Upper lobe of left lung (tissue), 6 donors: ENCODE results near the gene PLOD1. TPM values are rescaled to one million over a fixed set of nuclear protein-coding genes. Genes with fewer than 3 reads are reported as not detected.
"Not testable (repeated sequence)": the region's sequence is repeated elsewhere in the genome, so short reads cannot be mapped to it uniquely, and the experiment has no call there.

Experiments used
- ATAC-seq, 2 donors: fragments of 200-7000 bp; cut with Tn5 transposase; one replicate each; pipeline ENCODE4 v1.9.1; 2022; ENCODE audit warnings: mild to moderate bottlenecking in 2 of 2, moderate library complexity in 2 of 2; ENCODE audit not compliant: low FRiP score in 2 of 2
- DNase-seq, 2 donors: peaks; one replicate each; pipeline ENCODE4 v3.0.0-alpha.2; 2019 to 2020
- H3K27ac ChIP-seq, 4 donors: fragments of 200-600 bp; sonication (generic); one replicate each; pipeline ENCODE4 v1.5.1; 2016 to 2019
- H3K27me3 ChIP-seq, 4 donors: fragments of 200-600 bp; sonication (generic); one replicate each; pipeline ENCODE4 v1.5.1; 2017 to 2019
- H3K36me3 ChIP-seq, 4 donors: fragments of 200-600 bp; sonication (generic); one replicate each; pipeline ENCODE4 v1.5.1; 2016 to 2019
- H3K4me1 ChIP-seq, 4 donors: fragments of 200-600 bp; sonication (generic); one replicate each; pipeline ENCODE4 v1.5.1; 2018 to 2019
- H3K4me3 ChIP-seq, 4 donors: fragments of 200-600 bp; sonication (generic); one replicate each; pipeline ENCODE4 v1.5.1; 2017 to 2019; ENCODE audit warnings: mild to moderate bottlenecking in 2 of 4, moderate library complexity in 1 of 4
- H3K9me3 ChIP-seq, 4 donors: fragments of 200-600 bp; sonication (generic); one replicate each; pipeline ENCODE4 v1.5.1; 2018 to 2019
- CTCF ChIP-seq, 6 experiments: fragments of 450-650 bp in 4 of 6; fragments of 200-600 bp in 2 of 6; sonication (generic) in 2 of 6; IDR thresholded peaks; one replicate each; pipeline ENCODE4 v1.5.1; 2016 to 2019; ENCODE audit warnings: antibody characterized with exemption in 6 of 6
- EP300 ChIP-seq, 4 donors: sonication (generic); formaldehyde crosslinking; IDR thresholded peaks; one replicate each; pipeline ENCODE4 v1.5.1; 2017; ENCODE audit warnings: antibody characterized with exemption in 4 of 4, control low read depth in 2 of 4
- POLR2A ChIP-seq, 4 donors: fragments of 450-650 bp; IDR thresholded peaks; one replicate each; pipeline ENCODE4 v1.5.1; 2016 to 2017; ENCODE audit warnings: antibody characterized with exemption in 4 of 4, mild to moderate bottlenecking in 2 of 4
- POLR2AphosphoS5 ChIP-seq, 2 donors: sonication (generic); formaldehyde crosslinking; IDR thresholded peaks; one replicate each; pipeline ENCODE4 v1.5.1; 2017; ENCODE audit warnings: antibody characterized with exemption in 2 of 2
- WGBS, 2 donors: methylation state at CpG; one replicate each; pipeline ENCODE4 v1.1.5; 2017 to 2018; 5-methylcytosine and 5-hydroxymethylcytosine counted together
- total RNA-seq, 6 donors: library from RNA; depleted of rRNA in 4 of 6; stranded (reverse); fragments of >200 nt in 4 of 6; gene quantifications; one replicate each; pipeline versions ENCODE4 v1.1.0 to v1.2.1, GENCODE V29; 2016 to 2021
- donor health status: DM: no; HTN: no; CAD: no; lungs with moderate emphysema.
- donor health status: DM: no; HTN: yes; CAD: no; lungs with severe emphysema.

Gene PLOD1
- total RNA-seq, 6 donors from 2014 or later: 31.4 to 99.0 (median 52.8) TPM

DNA sequence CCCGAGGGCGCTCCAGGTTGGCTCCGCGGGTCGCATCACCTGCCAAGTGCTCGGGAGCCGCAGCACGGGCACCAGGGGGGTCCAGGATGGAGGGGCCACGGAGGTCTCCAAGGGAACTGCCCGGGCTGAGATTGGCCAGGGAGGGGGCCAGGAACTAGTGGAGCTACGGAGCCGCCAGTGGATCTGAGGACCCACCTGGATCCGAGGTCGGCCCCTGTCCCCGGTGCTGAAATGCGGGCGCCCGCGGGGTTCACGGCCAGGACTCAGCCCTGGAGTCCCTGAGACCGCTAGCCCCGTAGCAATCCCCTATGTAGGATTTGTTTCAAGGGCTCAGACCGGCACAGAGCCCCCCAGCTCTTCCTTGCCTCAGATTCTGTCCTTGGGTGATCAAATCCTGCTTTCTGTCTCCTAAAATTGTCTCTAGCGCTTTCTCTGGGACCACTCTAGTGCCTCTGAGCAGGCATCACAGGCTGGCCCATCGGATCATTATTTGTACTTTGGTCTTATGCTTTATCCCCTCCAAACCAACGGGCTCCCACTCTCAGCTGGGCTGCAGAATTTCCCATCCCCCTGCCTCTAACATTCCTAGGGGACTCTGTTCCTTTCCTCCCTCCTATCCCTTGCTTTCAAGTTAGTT, 35.6 kb upstream of the PLOD1 start:
- peak in 1 of 2 donors; percentile 83 for DNase-seq
- WGBS, 2 donors: 19 to 42% methylated on average over 6 to 20 of the region's 26 CpGs

GRCh38 chr1:11901446-11901845, 33.1 kb upstream of the PLOD1 start:
- H3K9me3 ChIP-seq, H3K36me3 ChIP-seq, H3K4me3 ChIP-seq, DNase-seq, ATAC-seq, H3K4me1 ChIP-seq, H3K27ac ChIP-seq: not testable (repeated sequence)
- H3K27me3 ChIP-seq: peaks cover 0 to 17% (median 8%) of the 10 kb centered on the region in 4 donors
- WGBS, 2 donors: 53 to 79% methylated on average over 7 to 9 of the region's 9 CpGs

More for the DNA sequence above, 35.6 kb upstream of the PLOD1 start:
- H3K36me3 ChIP-seq: no peaks in the 10 kb centered on the region
- H3K27ac ChIP-seq: no peak overlapping the region
- peaks cover 0 to 9% (median 0%) of the 10 kb centered on the region in 4 donors for H3K4me1 ChIP-seq
- no peak overlapping the region for H3K4me3 ChIP-seq
- peaks cover 0 to 17% (median 8%) of the 10 kb centered on the region in 4 donors for H3K27me3 ChIP-seq
- H3K9me3 ChIP-seq: no peaks in the 10 kb centered on the region
- ATAC-seq: peak in 1 of 2 donors; percentile 31
- no peak for TF ChIP-seq POLR2AphosphoS5 (IDR thresholded peaks at IDR 0.05)
- TF ChIP-seq CTCF (IDR thresholded peaks at IDR 0.05): no peak
- no peak for TF ChIP-seq POLR2A (IDR thresholded peaks at IDR 0.05)
- no peak for TF ChIP-seq EP300 (IDR thresholded peaks at IDR 0.05)

DNA sequence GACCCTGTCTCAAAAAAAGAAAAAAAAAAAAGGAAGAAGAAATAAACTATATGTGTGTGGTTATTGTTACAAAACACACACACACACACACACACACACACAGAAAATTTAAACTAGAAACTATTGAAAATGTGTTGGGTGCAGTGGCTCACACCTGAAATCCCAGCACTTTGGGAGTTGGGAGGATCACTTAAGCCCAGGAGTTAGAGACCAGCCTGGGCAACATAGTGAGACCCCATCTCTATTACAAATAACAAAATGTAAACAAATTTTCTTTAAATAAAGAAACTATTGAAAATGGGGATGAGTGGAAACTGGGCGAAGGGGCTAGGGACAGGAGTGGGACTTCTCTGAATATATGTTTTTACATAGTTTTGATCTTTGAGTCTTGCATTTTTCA, 31.3 kb upstream of the PLOD1 start:
- DNase-seq (no peak), ATAC-seq (no peak)
- Histone ChIP-seq H3K4me1 (peaks cover 0 to 8% (median 0%) of the 10 kb centered on the region in 4 donors), H3K4me3 (no peak overlapping the region), H3K27me3 (peaks cover 0 to 14% (median 6%) of the 10 kb centered on the region in 4 donors), H3K36me3 (no peaks in the 10 kb centered on the region), H3K9me3 (no peaks in the 10 kb centered on the region), H3K27ac (no peak overlapping the region)
- TF ChIP-seq EP300 (IDR thresholded peaks at IDR 0.05): no peak
- TF ChIP-seq POLR2AphosphoS5 (IDR thresholded peaks at IDR 0.05): no peak
- no peak for TF ChIP-seq CTCF (IDR thresholded peaks at IDR 0.05)
- TF ChIP-seq POLR2A (IDR thresholded peaks at IDR 0.05): no peak
- 90 to 100% methylated on average over 1 of the region's 1 CpG for WGBS, 2 donors

- H3K4me1 ChIP-seq, ATAC-seq, DNase-seq, H3K27me3 ChIP-seq, H3K36me3 ChIP-seq, H3K27ac ChIP-seq, H3K4me3 ChIP-seq, H3K9me3 ChIP-seq: not testable (repeated sequence)
- 91 to 95% methylated on average over 5 of the region's 5 CpGs for WGBS, 2 donors
Observed at GRCh38 chr1:11904156-11904555, 30.4 kb upstream of the PLOD1 start.

DNA sequence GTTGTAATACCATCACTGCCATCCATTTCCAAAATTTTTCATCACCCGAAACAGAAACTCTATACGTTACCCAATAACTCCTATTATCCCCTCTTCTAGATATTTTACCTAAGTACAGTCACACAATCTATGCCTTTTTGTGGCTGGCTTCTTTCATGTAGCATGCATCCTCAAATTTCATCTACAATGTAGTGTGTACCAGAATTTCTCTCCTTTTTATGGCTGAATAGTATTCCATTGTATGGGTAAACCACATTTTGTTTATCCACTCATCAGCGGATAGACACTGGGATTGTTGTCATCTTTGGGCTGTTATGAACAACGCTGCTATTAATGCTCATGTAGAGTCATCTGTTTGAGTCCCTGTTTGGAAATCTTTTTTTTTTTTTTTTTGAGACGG, 29.5 kb upstream of the PLOD1 start:
- H3K4me3 ChIP-seq: no peak overlapping the region

More for the DNA sequence above, 29.5 kb upstream of the PLOD1 start:
- Histone ChIP-seq H3K27ac (no peak overlapping the region), H3K27me3 (no peaks in the 10 kb centered on the region), H3K36me3 (no peaks in the 10 kb centered on the region), H3K9me3 (no peaks in the 10 kb centered on the region), H3K4me1 (peaks cover 0 to 3% (median 0%) of the 10 kb centered on the region in 4 donors)
- DNase-seq: no peak
- ATAC-seq: no peak
- TF ChIP-seq POLR2A (IDR thresholded peaks at IDR 0.05) (no peak), EP300 (IDR thresholded peaks at IDR 0.05) (no peak), CTCF (IDR thresholded peaks at IDR 0.05) (no peak), POLR2AphosphoS5 (IDR thresholded peaks at IDR 0.05) (no peak)
- WGBS, 2 donors: 93 to 94% methylated on average over 5 of the region's 5 CpGs
